ENCODE results near the gene MRPS9.

DNA sequence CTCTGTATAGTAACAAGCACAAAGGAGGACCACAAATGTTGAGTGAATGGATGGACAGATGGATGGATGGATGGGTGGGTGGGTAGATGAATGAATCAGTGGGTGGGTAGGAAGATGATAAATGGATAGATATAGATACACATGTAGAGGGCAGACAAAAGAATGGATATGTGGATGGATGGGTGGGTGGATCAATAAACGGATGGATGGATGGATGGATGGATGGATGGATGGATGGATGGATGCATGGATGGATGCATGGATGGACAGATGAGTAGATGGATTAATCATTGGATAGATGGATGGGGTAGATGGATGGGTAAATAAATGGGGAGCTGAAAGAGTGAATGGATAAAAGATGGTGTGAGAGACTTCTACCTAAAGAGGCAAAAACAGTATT is 111.4 kb downstream of the MRPS9 start:
- no peak for TF ChIP-seq ZNF850 (CRISPR knock-in tag; conservative IDR thresholded peaks at IDR 0.05)
- TF ChIP-seq RBFOX2 (IDR thresholded peaks at IDR 0.05; ENCODE audit: low read depth, low read length), result no peak
- no peak for TF ChIP-seq YY1 (IDR thresholded peaks at IDR 0.05; ENCODE audit: insufficient read depth, insufficient replicate concordance, low read depth, low read length)
- TF ChIP-seq TAF1 (CRISPR knock-in tag; IDR thresholded peaks at IDR 0.05), result no peak
- TF ChIP-seq ZFX (CRISPR knock-in tag; IDR thresholded peaks at IDR 0.05; ENCODE audit: low read depth), result no peak
- TF ChIP-seq CHD4 (IDR thresholded peaks at IDR 0.05; ENCODE audit: borderline replicate concordance, low read length), result no peak
- TF ChIP-seq, protein P1, sequence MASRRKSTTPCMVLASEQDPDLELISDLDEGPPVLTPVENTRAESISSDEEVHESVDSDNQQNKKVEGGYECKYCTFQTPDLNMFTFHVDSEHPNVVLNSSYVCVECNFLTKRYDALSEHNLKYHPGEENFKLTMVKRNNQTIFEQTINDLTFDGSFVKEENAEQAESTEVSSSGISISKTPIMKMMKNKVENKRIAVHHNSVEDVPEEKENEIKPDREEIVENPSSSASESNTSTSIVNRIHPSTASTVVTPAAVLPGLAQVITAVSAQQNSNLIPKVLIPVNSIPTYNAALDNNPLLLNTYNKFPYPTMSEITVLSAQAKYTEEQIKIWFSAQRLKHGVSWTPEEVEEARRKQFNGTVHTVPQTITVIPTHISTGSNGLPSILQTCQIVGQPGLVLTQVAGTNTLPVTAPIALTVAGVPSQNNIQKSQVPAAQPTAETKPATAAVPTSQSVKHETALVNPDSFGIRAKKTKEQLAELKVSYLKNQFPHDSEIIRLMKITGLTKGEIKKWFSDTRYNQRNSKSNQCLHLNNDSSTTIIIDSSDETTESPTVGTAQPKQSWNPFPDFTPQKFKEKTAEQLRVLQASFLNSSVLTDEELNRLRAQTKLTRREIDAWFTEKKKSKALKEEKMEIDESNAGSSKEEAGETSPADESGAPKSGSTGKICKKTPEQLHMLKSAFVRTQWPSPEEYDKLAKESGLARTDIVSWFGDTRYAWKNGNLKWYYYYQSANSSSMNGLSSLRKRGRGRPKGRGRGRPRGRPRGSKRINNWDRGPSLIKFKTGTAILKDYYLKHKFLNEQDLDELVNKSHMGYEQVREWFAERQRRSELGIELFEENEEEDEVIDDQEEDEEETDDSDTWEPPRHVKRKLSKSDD (CRISPR knock-in tag; IDR thresholded peaks at IDR 0.05; ENCODE audit: low read depth), result no peak
- TF ChIP-seq, protein P2, sequence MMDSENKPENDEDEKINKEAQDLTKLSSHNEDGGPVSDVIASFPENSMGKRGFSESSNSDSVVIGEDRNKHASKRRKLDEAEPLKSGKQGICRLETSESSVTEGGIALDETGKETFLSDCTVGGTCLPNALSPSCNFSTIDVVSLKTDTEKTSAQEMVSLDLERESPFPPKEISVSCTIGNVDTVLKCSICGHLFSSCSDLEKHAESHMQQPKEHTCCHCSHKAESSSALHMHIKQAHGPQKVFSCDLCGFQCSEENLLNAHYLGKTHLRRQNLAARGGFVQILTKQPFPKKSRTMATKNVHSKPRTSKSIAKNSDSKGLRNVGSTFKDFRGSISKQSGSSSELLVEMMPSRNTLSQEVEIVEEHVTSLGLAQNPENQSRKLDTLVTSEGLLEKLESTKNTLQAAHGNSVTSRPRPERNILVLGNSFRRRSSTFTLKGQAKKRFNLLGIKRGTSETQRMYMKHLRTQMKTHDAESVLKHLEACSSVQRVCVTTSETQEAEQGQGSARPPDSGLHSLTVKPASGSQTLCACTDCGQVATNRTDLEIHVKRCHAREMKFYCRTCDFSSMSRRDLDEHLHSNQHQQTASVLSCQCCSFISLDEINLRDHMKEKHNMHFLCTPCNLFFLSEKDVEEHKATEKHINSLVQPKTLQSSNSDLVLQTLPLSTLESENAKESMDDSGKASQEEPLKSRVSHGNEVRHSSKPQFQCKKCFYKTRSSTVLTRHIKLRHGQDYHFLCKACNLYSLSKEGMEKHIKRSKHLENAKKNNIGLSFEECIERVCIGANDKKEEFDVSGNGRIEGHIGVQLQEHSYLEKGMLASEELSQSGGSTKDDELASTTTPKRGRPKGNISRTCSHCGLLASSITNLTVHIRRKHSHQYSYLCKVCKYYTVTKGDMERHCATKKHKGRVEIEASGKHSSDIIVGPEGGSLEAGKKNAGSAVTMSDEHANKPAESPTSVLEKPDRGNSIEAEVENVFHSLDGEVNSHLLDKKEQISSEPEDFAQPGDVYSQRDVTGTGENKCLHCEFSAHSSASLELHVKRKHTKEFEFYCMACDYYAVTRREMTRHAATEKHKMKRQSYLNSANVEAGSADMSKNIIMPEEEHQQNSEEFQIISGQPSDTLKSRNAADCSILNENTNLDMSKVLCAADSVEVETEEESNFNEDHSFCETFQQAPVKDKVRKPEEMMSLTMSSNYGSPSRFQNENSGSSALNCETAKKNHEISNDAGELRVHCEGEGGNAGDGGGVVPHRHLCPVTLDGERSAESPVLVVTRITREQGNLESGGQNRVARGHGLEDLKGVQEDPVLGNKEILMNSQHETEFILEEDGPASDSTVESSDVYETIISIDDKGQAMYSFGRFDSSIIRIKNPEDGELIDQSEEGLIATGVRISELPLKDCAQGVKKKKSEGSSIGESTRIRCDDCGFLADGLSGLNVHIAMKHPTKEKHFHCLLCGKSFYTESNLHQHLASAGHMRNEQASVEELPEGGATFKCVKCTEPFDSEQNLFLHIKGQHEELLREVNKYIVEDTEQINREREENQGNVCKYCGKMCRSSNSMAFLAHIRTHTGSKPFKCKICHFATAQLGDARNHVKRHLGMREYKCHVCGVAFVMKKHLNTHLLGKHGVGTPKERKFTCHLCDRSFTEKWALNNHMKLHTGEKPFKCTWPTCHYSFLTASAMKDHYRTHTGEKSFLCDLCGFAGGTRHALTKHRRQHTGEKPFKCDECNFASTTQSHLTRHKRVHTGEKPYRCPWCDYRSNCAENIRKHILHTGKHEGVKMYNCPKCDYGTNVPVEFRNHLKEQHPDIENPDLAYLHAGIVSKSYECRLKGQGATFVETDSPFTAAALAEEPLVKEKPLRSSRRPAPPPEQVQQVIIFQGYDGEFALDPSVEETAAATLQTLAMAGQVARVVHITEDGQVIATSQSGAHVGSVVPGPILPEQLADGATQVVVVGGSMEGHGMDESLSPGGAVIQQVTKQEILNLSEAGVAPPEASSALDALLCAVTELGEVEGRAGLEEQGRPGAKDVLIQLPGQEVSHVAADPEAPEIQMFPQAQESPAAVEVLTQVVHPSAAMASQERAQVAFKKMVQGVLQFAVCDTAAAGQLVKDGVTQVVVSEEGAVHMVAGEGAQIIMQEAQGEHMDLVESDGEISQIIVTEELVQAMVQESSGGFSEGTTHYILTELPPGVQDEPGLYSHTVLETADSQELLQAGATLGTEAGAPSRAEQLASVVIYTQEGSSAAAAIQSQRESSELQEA (CRISPR knock-in tag; IDR thresholded peaks at IDR 0.05; ENCODE audit: not compliant biosample characterization), result no peak
- TF ChIP-seq, protein P3, sequence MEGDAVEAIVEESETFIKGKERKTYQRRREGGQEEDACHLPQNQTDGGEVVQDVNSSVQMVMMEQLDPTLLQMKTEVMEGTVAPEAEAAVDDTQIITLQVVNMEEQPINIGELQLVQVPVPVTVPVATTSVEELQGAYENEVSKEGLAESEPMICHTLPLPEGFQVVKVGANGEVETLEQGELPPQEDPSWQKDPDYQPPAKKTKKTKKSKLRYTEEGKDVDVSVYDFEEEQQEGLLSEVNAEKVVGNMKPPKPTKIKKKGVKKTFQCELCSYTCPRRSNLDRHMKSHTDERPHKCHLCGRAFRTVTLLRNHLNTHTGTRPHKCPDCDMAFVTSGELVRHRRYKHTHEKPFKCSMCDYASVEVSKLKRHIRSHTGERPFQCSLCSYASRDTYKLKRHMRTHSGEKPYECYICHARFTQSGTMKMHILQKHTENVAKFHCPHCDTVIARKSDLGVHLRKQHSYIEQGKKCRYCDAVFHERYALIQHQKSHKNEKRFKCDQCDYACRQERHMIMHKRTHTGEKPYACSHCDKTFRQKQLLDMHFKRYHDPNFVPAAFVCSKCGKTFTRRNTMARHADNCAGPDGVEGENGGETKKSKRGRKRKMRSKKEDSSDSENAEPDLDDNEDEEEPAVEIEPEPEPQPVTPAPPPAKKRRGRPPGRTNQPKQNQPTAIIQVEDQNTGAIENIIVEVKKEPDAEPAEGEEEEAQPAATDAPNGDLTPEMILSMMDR (CRISPR knock-in tag; IDR thresholded peaks at IDR 0.05), result no peak
- TF ChIP-seq ZNF274 (CRISPR knock-in tag; IDR thresholded peaks at IDR 0.05), result no peak
- TF ChIP-seq ZNF496 (CRISPR knock-in tag; IDR thresholded peaks at IDR 0.05; ENCODE audit: insufficient replicate concordance), result no peak
- no peak for TF ChIP-seq HOXA5 (CRISPR knock-in tag; IDR thresholded peaks at IDR 0.05)

Data from HepG2 (cell line).